Stimulated activated naive CD8-positive, alpha-beta T cell treated with anti-CD3 and anti-CD28 coated beads, Interleukin-15, amount 100 ng/mL, for 72 hours (primary cell): Measurements from ENCODE around the gene GABRA4.

Experiments used
- ATAC-seq: fragments of 150-1000 bp; cut with Tn5 transposase; 2 replicates; pipeline ENCODE4 v1.10.0; 2021; ENCODE audit warnings: mild to moderate bottlenecking, moderate library complexity
- DNase-seq, 2 donors: peaks; one replicate each; pipeline ENCODE4 v3.0.0; 2021 to 2022
- H3K27ac Mint-ChIP-seq, 2 donors: one replicate each; pipeline ENCODE4 v1.8.0; 2022; ENCODE audit warnings: mild to moderate bottlenecking in 2 of 2, mixed read lengths in 2 of 2, moderate library complexity in 2 of 2
- H3K27me3 Mint-ChIP-seq: one replicate; pipeline ENCODE4 v1.8.0; 2022; ENCODE audit warnings: mixed read lengths
- H3K4me1 Mint-ChIP-seq: one replicate; pipeline ENCODE4 v1.8.0; 2022; ENCODE audit warnings: mild to moderate bottlenecking, mixed read lengths
- H3K4me3 Mint-ChIP-seq, 2 donors: one replicate each; pipeline ENCODE4 v1.8.0; 2022; ENCODE audit warnings: mild to moderate bottlenecking in 2 of 2, mixed read lengths in 2 of 2, moderate library complexity in 1 of 2
- H3K9me3 Mint-ChIP-seq, 2 donors: one replicate each; pipeline ENCODE4 v1.8.0; 2022; ENCODE audit warnings: mixed read lengths in 2 of 2

Gene GABRA4

GRCh38 chr4:46909078-46909477 is 84.3 kb downstream of the GABRA4 start, which contains the start of gene COX7B2:
TSS of gene COX7B2 (minus strand) at chr4:46909245. CDS start at chr4:46735192, 174,053 bp downstream.
- no peak within 1 kb of the TSS for H3K4me3 Mint-ChIP-seq
- DNase-seq (no peak), ATAC-seq (no peak)
- no peaks in the 10 kb centered on the region for H3K27me3 Mint-ChIP-seq
- no peak within 1 kb of the TSS for H3K27ac Mint-ChIP-seq
- no peaks in the 10 kb centered on the region for H3K4me1 Mint-ChIP-seq
- no peaks in the 10 kb centered on the region for H3K9me3 Mint-ChIP-seq

- ATAC-seq (no peak), DNase-seq (no peak)
- Mint-ChIP-seq H3K27ac (no peak overlapping the region), H3K4me1 (no peaks in the 10 kb centered on the region), H3K9me3 (no peaks in the 10 kb centered on the region), H3K4me3 (no peak overlapping the region), H3K27me3 (no peaks in the 10 kb centered on the region)
These were observed 85.2 kb downstream of the GABRA4 start for GRCh38 chr4:46908148-46908547.

GRCh38 chr4:46900082-46900481 is 93.3 kb downstream of the GABRA4 start:
- H3K4me3 Mint-ChIP-seq: no peak overlapping the region

GRCh38 chr4:46894826-46895225 is 98.6 kb downstream of the GABRA4 start:
- Mint-ChIP-seq H3K4me3 (no peak overlapping the region), H3K27me3 (no peaks in the 10 kb centered on the region), H3K4me1 (no peaks in the 10 kb centered on the region), H3K27ac (no peak overlapping the region), H3K9me3 (no peaks in the 10 kb centered on the region)
- no peak for ATAC-seq
- DNase-seq: no peak

More at GRCh38 chr4:46900082-46900481, 93.3 kb downstream of the GABRA4 start:
- Mint-ChIP-seq H3K9me3 (no peaks in the 10 kb centered on the region), H3K27me3 (no peaks in the 10 kb centered on the region), H3K27ac (no peak overlapping the region), H3K4me1 (no peaks in the 10 kb centered on the region)
- ATAC-seq (no peak), DNase-seq (no peak)

GRCh38 chr4:46890056-46890455 is 103.3 kb downstream of the GABRA4 start:
- no peak for ATAC-seq
- H3K4me3 Mint-ChIP-seq: no peak overlapping the region
- H3K4me1 Mint-ChIP-seq: no peaks in the 10 kb centered on the region
- peaks cover 0 to 6% of the 10 kb centered on the region in 2 donors for H3K9me3 Mint-ChIP-seq
- H3K27me3 Mint-ChIP-seq: no peaks in the 10 kb centered on the region
- DNase-seq: no peak
- no peak overlapping the region for H3K27ac Mint-ChIP-seq

- peaks cover 0 to 6% of the 10 kb centered on the region in 2 donors for H3K9me3 Mint-ChIP-seq
- ATAC-seq (no peak), DNase-seq (no peak)
- H3K4me1 Mint-ChIP-seq: no peaks in the 10 kb centered on the region
- H3K27me3 Mint-ChIP-seq: no peaks in the 10 kb centered on the region
- H3K4me3 Mint-ChIP-seq: no peak overlapping the region
- H3K27ac Mint-ChIP-seq: no peak overlapping the region
These were observed 104.0 kb downstream of the GABRA4 start for GRCh38 chr4:46889410-46889809.

- no peaks in the 10 kb centered on the region for H3K4me1 Mint-ChIP-seq
- DNase-seq (no peak), ATAC-seq (no peak)
- no peaks in the 10 kb centered on the region for H3K27me3 Mint-ChIP-seq
- peaks cover 0 to 6% of the 10 kb centered on the region in 2 donors for H3K9me3 Mint-ChIP-seq
- H3K4me3 Mint-ChIP-seq: no peak overlapping the region
- no peak overlapping the region for H3K27ac Mint-ChIP-seq
These were observed 106.7 kb downstream of the GABRA4 start for GRCh38 chr4:46886711-46887110.

GRCh38 chr4:46878641-46879040 is 114.7 kb downstream of the GABRA4 start:
- no peak overlapping the region for H3K4me3 Mint-ChIP-seq

GRCh38 chr4:46874811-46875210 is 118.6 kb downstream of the GABRA4 start:
- H3K9me3 Mint-ChIP-seq: no peaks in the 10 kb centered on the region
- H3K4me1 Mint-ChIP-seq: no peaks in the 10 kb centered on the region
- no peak overlapping the region for H3K4me3 Mint-ChIP-seq
- ATAC-seq (no peak), DNase-seq (no peak)
- H3K27me3 Mint-ChIP-seq: no peaks in the 10 kb centered on the region
- no peak overlapping the region for H3K27ac Mint-ChIP-seq

More at GRCh38 chr4:46878641-46879040, 114.7 kb downstream of the GABRA4 start:
- no peak for DNase-seq
- Mint-ChIP-seq H3K27me3 (no peaks in the 10 kb centered on the region), H3K27ac (no peak overlapping the region), H3K9me3 (no peaks in the 10 kb centered on the region), H3K4me1 (no peaks in the 10 kb centered on the region)
- ATAC-seq: no peak

- Mint-ChIP-seq H3K9me3 (no peaks in the 10 kb centered on the region), H3K4me1 (no peaks in the 10 kb centered on the region), H3K27me3 (no peaks in the 10 kb centered on the region), H3K4me3 (no peak overlapping the region), H3K27ac (no peak overlapping the region)
- DNase-seq: no peak
- no peak for ATAC-seq
These were observed 123.0 kb downstream of the GABRA4 start for GRCh38 chr4:46870411-46870810.
